HCT116 (cell line): ENCODE data around the gene DDX52.

Source experiments
- CTCF ChIP-seq, 3 experiments: fragments of 200-600 bp in 1 of 3; sonication (generic) in 1 of 3; IDR thresholded peaks in 2 of 3; conservative IDR thresholded peaks in 1 of 3; 2 replicates each; pipeline ENCODE4 v1.5.1; 2012 to 2017; ENCODE audit warnings: low read depth in 2 of 3, low read length in 2 of 3, antibody characterized with exemption in 1 of 3, borderline replicate concordance in 1 of 3, control low read depth in 1 of 3, mild to moderate bottlenecking in 1 of 3, mixed read lengths in 1 of 3, mixed run types in 1 of 3, moderate library complexity in 1 of 3; ENCODE audit not compliant: insufficient read depth in 1 of 3
- EZH2 ChIP-seq: fragments of 200-600 bp; sonication (generic); IDR thresholded peaks from 2 replicates; pipeline ENCODE4 v1.6.1; 2017; ENCODE audit warnings: antibody characterized with exemption, mixed run types
- MAX ChIP-seq: IDR thresholded peaks from 2 replicates; pipeline ENCODE4 v1.6.1; 2012
- POLR2AphosphoS5 ChIP-seq: IDR thresholded peaks from 2 replicates; pipeline ENCODE4 v1.6.1; 2011; ENCODE audit warnings: mild to moderate bottlenecking, low read depth, low read length, moderate library complexity
- TCF7L2 ChIP-seq: IDR thresholded peaks from 2 replicates; pipeline ENCODE4 v1.7.0; 2011; ENCODE audit warnings: borderline replicate concordance, inconsistent platforms; ENCODE audit not compliant: insufficient read depth, insufficient read length; ENCODE audit errors: extremely low read depth

GRCh38 chr17:37576281-37576680 is 67.0 kb downstream of the DDX52 start:
- no peak for TF ChIP-seq CTCF (IDR thresholded peaks at IDR 0.05 in 2 of 3, conservative IDR thresholded peaks at IDR 0.05 in 1 of 3; ENCODE audit: borderline replicate concordance in 1 of 3, insufficient read depth in 1 of 3, low read depth in 2 of 3, low read length in 2 of 3)
- TF ChIP-seq EZH2 = no peak
- no peak for TF ChIP-seq TCF7L2
- TF ChIP-seq POLR2AphosphoS5 = no peak
- TF ChIP-seq MAX = no peak
